MM.1S (cell line): ENCODE measurements around the gene OSBPL1A.

Experiments used
- EZH2 ChIP-seq: fragments of 300-600 bp; sonication (generic); optimal IDR thresholded peaks from 2 replicates; pipeline ENCODE3; 2017; ENCODE audit warnings: low read depth, mild to moderate bottlenecking, antibody characterized with exemption, low read length, mixed read lengths
- TF ChIP-seq, protein P1 (sequence below): fragments of 300-600 bp; sonication (generic); IDR thresholded peaks from 2 replicates; pipeline ENCODE4 v1.5.1; 2016; ENCODE audit warnings: antibody characterized with exemption, low read length, mixed read lengths

DNA sequence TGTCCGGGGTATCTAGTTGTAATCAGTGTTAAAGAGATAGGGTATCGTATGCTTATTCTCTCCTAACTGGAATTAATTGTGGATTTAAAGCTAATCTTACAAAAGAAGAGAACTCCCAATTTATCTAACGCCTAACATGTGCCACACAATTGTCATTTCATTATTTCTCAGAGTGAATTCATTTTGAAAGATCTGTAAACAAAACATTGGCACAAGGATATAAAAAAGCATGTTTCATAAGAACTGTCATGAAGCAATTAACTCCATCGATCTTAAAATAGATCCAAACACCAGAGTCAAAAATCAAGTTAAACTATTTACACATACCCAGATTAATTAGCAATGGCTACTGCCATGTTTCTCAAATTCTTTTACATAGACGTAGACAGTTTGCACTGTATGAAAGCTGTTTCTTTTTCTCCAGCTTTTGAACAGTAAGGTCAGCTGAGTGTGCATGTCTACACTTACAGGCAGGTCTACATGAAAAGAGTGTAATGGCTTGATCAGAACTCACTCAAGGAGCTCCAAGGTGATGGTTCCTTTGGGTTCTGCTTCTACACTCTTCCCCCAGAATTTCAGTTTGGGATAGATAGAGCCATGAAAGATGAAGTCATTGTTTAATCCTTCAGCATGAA is 220.0 kb downstream of the OSBPL1A start:
- TF ChIP-seq, protein P1, sequence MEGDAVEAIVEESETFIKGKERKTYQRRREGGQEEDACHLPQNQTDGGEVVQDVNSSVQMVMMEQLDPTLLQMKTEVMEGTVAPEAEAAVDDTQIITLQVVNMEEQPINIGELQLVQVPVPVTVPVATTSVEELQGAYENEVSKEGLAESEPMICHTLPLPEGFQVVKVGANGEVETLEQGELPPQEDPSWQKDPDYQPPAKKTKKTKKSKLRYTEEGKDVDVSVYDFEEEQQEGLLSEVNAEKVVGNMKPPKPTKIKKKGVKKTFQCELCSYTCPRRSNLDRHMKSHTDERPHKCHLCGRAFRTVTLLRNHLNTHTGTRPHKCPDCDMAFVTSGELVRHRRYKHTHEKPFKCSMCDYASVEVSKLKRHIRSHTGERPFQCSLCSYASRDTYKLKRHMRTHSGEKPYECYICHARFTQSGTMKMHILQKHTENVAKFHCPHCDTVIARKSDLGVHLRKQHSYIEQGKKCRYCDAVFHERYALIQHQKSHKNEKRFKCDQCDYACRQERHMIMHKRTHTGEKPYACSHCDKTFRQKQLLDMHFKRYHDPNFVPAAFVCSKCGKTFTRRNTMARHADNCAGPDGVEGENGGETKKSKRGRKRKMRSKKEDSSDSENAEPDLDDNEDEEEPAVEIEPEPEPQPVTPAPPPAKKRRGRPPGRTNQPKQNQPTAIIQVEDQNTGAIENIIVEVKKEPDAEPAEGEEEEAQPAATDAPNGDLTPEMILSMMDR: no peak
- TF ChIP-seq EZH2: no peak
